ENCODE results near the gene TSHR. TPM values are rescaled to one million over a fixed set of nuclear protein-coding genes. Genes with fewer than 3 reads are reported as not detected.

The TSHR gene
- total and polyA plus RNA-seq, 2 of the 13 experiments (the other 11 are each of a cell fraction or from before 2014, with no cell fraction given): not detected

DNA sequence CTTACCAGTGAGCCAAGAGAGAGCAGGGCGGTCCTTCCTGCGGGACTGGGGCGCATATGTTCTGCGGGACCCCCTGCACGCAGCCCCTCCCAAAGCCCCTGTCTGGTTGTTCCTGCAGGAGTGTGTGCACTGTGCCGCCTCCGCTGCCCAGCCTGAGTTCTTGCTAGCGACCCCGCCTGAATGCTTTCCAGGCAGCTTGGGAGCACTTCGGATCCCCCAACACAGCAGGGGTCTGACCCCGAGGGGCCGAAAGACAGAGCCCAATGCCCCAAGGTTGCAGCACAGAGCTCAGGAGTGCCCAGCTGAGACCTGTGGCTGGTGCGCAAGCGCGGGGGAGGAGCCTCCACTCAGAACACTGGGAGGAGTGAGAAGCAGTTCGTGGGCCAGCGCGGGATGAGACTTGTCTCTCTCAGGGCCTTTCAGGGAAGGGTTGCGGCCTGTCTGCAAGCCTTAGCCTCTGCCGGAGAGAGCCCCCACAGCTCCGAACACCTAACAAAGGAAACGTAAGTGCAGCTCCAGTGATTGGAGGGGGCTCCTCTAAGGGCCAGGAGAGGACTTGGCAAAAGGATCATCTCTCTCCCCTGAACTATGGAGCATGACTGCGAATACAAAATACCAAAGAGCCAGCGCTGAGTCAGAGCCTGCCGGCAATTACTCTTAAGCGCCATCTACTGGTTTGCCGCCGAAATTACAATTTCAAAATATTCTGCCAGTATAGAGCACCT, 214.8 kb downstream of the TSHR start (continued):
- TF ChIP-seq PAX8 (CRISPR knock-in tag; IDR thresholded peaks at IDR 0.05; ENCODE audit: borderline replicate concordance): 0 out of 2 replicates have a peak, but pooled peaks have one; percentile 76
- 0 out of 2 replicates have a peak, but pooled peaks have one; percentile 2 for TF ChIP-seq CEBPB (IDR thresholded peaks at IDR 0.05; ENCODE audit: borderline replicate concordance, low read depth, low read length)
- no peak for TF ChIP-seq HMG20A (CRISPR knock-in tag; IDR thresholded peaks at IDR 0.05; ENCODE audit: borderline replicate concordance)
- no peak for TF ChIP-seq ZBTB20 (CRISPR knock-in tag; IDR thresholded peaks at IDR 0.05; ENCODE audit: borderline replicate concordance, low read depth)
- peak; percentile 71 for TF ChIP-seq RBFOX2 (IDR thresholded peaks at IDR 0.05; ENCODE audit: low read depth, low read length)
- TF ChIP-seq ZNF503 (CRISPR knock-in tag; IDR thresholded peaks at IDR 0.05): no peak; the same call in 1 of the 2 replicates
- peak; percentile 35; the same call in 1 of the 2 replicates for TF ChIP-seq MTF2 (CRISPR knock-in tag; IDR thresholded peaks at IDR 0.05; ENCODE audit: borderline replicate concordance)
- no peak for TF ChIP-seq TRIM24 (CRISPR knock-in tag; IDR thresholded peaks at IDR 0.05)
- no peak for TF ChIP-seq TARDBP (CRISPR knock-in tag; IDR thresholded peaks at IDR 0.05)
- TF ChIP-seq ZNF546 (CRISPR knock-in tag; conservative IDR thresholded peaks at IDR 0.05): peak; percentile 61; the same call in 1 of the 2 replicates
- peak; percentile 62 for TF ChIP-seq YEATS4 (CRISPR knock-in tag; IDR thresholded peaks at IDR 0.05; ENCODE audit: borderline replicate concordance)
- peak; percentile 24; the same call in 1 of the 2 replicates for TF ChIP-seq PITX1 (CRISPR knock-in tag; IDR thresholded peaks at IDR 0.05)
- no peak for TF ChIP-seq ZNF746 (CRISPR knock-in tag; IDR thresholded peaks at IDR 0.05)
- peak; percentile 16; the same call in 1 of the 2 replicates for TF ChIP-seq ELF3 (CRISPR knock-in tag; IDR thresholded peaks at IDR 0.05)
- TF ChIP-seq RAD21 (CRISPR knock-in tag; IDR thresholded peaks at IDR 0.05): peak; percentile 69
- TF ChIP-seq, protein P1, sequence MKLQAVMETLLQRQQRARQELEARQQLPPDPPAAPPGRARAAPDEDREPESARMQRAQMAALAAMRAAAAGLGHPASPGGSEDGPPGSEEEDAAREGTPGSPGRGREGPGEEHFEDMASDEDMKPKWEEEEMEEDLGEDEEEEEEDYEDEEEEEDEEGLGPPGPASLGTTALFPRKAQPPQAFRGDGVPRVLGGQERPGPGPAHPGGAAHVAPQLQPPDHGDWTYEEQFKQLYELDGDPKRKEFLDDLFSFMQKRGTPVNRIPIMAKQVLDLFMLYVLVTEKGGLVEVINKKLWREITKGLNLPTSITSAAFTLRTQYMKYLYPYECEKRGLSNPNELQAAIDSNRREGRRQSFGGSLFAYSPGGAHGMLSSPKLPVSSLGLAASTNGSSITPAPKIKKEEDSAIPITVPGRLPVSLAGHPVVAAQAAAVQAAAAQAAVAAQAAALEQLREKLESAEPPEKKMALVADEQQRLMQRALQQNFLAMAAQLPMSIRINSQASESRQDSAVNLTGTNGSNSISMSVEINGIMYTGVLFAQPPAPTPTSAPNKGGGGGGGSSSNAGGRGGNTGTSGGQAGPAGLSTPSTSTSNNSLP (IDR thresholded peaks at IDR 0.05; ENCODE audit: low read depth, low read length): 0 out of 2 replicates have a peak, but pooled peaks have one; percentile 50
- peak; percentile 55 for TF ChIP-seq STAG1 (CRISPR knock-in tag; IDR thresholded peaks at IDR 0.05)
- no peak for TF ChIP-seq ZNF766 (CRISPR knock-in tag; IDR thresholded peaks at IDR 0.05; ENCODE audit: borderline replicate concordance)
- peak; percentile 73 for TF ChIP-seq ZBTB7B (CRISPR knock-in tag; IDR thresholded peaks at IDR 0.05)
- TF ChIP-seq GATAD2A (CRISPR knock-in tag; IDR thresholded peaks at IDR 0.05): peak; percentile 56; the same call in 1 of the 2 replicates
- peak; percentile 54 to 59; a peak in 2 of 4 replicates for TF ChIP-seq MAFK (conservative IDR thresholded peaks at IDR 0.05 in 1 of 2, IDR thresholded peaks at IDR 0.05 in 1 of 2; ENCODE audit: low read length in 2 of 2)
- no peak for TF ChIP-seq ZNF33B (CRISPR knock-in tag; IDR thresholded peaks at IDR 0.05)
- TF ChIP-seq BCL3 (CRISPR knock-in tag; IDR thresholded peaks at IDR 0.05): peak; percentile 29; the same call in 1 of the 2 replicates
- TF ChIP-seq, protein P2, sequence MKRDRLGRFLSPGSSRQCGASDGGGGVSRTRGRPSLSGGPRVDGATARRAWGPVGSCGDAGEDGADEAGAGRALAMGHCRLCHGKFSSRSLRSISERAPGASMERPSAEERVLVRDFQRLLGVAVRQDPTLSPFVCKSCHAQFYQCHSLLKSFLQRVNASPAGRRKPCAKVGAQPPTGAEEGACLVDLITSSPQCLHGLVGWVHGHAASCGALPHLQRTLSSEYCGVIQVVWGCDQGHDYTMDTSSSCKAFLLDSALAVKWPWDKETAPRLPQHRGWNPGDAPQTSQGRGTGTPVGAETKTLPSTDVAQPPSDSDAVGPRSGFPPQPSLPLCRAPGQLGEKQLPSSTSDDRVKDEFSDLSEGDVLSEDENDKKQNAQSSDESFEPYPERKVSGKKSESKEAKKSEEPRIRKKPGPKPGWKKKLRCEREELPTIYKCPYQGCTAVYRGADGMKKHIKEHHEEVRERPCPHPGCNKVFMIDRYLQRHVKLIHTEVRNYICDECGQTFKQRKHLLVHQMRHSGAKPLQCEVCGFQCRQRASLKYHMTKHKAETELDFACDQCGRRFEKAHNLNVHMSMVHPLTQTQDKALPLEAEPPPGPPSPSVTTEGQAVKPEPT (CRISPR knock-in tag; IDR thresholded peaks at IDR 0.05; ENCODE audit: low read depth): peak; percentile 45; the same call in 1 of the 2 replicates

All from HepG2 (cell line).